ENCODE measurements around the gene CNGB1. TPM values are rescaled to one million over a fixed set of nuclear protein-coding genes. Genes with fewer than 3 reads are reported as not detected.
A peak's percentile ranks its signal among the peaks of the same experiment; 100 is the strongest.
"Not testable (repeated sequence)": the region's sequence is repeated elsewhere in the genome, so short reads cannot be mapped to it uniquely, and the experiment has no call there.

The CNGB1 gene
- total and polyA plus RNA-seq, 8 donors = 0.03 to 0.43 (median 0.05) TPM; not detected in 3

DNA sequence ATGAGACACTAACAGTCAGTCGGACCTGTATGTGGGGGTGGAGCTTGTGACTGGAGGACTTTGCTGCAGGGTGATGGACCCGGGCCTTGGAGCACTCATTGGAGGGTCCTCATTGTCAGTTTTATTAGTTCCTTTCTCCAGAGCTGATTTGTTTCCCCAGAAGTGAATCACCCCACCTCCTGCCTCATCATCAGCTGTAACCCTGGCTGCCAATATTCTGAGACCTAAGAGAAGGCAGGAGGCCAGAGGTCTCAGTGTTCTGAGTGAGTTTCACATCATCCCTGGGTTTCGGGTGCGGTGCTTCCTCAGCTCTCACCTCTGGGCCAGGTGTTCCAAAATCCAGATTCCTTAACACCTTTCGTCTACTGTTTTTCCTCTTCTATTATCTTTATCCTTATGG lies 118.7 kb downstream of the CNGB1 start:
- H3K4me3 ChIP-seq = no peak overlapping the region
- WGBS, 2 donors = 88 to 89% methylated on average over 5 of the region's 5 CpGs

DNA sequence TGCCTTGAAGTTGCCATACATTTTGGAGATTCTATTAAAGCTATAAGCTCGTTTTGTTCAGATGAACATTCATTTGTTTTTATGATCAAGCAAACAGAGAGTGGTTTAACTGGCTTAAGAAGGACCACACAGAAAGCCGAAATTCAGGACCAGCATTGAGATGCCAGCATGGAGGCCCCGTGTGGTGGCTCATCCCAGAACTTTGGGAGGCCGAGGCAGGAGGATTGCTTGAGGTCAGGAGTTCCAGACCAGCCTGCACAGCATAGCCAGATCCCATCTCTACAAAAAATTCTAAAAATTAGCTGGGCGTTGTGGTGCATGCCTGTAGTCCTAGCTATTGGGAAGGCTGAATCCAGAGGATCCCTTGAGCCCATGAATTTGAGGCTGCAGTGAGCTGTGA lies 122.7 kb downstream of the CNGB1 start:
- Histone ChIP-seq H3K36me3 (no peaks in the 10 kb centered on the region), H3K27me3 (no peaks in the 10 kb centered on the region), H3K9me3 (no peaks in the 10 kb centered on the region), H3K4me1 (peaks cover 0 to 6% (median 0%) of the 10 kb centered on the region in 3 donors), H3K27ac (no peak overlapping the region), H3K4me3 (no peak overlapping the region)
- intact Hi-C loops (cut with DNase I) = no loop called here
- DNase-seq = no peak
- TF ChIP-seq, protein P1, sequence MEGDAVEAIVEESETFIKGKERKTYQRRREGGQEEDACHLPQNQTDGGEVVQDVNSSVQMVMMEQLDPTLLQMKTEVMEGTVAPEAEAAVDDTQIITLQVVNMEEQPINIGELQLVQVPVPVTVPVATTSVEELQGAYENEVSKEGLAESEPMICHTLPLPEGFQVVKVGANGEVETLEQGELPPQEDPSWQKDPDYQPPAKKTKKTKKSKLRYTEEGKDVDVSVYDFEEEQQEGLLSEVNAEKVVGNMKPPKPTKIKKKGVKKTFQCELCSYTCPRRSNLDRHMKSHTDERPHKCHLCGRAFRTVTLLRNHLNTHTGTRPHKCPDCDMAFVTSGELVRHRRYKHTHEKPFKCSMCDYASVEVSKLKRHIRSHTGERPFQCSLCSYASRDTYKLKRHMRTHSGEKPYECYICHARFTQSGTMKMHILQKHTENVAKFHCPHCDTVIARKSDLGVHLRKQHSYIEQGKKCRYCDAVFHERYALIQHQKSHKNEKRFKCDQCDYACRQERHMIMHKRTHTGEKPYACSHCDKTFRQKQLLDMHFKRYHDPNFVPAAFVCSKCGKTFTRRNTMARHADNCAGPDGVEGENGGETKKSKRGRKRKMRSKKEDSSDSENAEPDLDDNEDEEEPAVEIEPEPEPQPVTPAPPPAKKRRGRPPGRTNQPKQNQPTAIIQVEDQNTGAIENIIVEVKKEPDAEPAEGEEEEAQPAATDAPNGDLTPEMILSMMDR (IDR thresholded peaks at IDR 0.05) = no peak
- no peak for ATAC-seq
- 94 to 97% methylated on average over 5 of the region's 5 CpGs for WGBS, 2 donors
- FAIRE-seq = no peak

More for the DNA sequence above, 118.7 kb downstream of the CNGB1 start:
- Histone ChIP-seq H3K27ac (no peak overlapping the region), H3K4me1 (no peaks in the 10 kb centered on the region), H3K36me3 (no peaks in the 10 kb centered on the region), H3K9me3 (no peaks in the 10 kb centered on the region), H3K27me3 (no peaks in the 10 kb centered on the region)
- DNase-seq (no peak), FAIRE-seq (no peak), ATAC-seq (no peak)
- intact Hi-C loops (cut with DNase I) = no loop called here
- TF ChIP-seq, protein P1 (IDR thresholded peaks at IDR 0.05) = no peak

DNA sequence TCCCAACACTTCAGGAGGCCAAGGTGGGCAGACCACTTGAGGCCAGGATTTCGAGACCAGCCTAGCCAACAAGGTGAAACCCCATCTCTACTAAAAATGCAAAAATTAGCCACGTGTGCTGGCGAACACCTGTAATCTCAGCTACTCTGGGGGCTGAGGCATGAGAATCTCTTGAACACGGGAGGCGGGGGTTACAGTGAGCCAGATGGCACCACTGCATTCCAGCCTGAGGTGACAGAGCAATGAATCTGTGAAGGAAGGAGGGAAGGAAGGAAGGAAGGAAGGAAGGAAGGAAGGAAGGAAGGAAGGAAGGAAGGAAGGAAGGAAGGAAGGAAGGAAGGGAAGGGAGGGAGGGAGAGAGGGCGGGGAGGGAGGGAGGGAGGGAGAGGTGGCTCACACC lies 124.0 kb downstream of the CNGB1 start:
- ATAC-seq; DNase-seq; H3K4me1 ChIP-seq; H3K9me3 ChIP-seq; H3K36me3 ChIP-seq; H3K4me3 ChIP-seq; FAIRE-seq; intact Hi-C loops (cut with DNase I); H3K27me3 ChIP-seq: not testable (repeated sequence)
- H3K27ac ChIP-seq = peak overlapping the region in 2 of 4 donors; percentile 57 to 64
- WGBS, 2 donors = 73 to 78% methylated on average over 5 to 6 of the region's 6 CpGs

DNA sequence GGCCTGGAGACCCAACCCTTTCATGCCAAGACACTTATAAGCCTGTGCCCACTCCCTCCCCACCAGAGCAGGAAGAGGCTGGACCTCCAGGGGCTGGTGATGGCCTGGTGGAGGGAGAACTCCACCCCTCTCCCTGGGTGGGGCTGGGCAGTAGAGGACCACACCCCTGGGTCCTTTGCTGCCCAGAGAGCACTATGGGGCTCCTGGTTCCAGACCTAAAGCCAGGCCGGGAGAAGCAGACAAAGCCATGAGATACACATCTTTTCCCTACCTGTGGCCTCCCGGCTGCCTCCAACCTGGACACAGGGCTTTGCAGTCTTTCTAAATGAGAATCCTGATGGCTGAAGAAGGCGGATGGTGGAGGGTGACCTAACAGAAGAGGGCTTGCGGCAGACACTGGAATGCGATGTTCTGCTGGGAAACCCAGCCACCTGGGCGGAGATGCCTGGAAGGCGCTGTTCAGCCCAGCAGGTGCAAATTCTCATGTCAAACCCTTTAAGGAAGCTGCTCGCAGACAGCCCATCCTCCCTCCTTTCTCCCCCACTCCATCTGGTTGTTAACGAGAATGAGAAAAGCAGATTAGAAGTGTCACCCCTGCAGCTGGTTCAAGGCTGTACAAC lies 124.7 kb downstream of the CNGB1 start:
- Histone ChIP-seq H3K36me3 (no peaks in the 10 kb centered on the region), H3K4me1 (peaks cover 0 to 6% (median 0%) of the 10 kb centered on the region in 3 donors), H3K9me3 (no peaks in the 10 kb centered on the region), H3K27me3 (no peaks in the 10 kb centered on the region), H3K27ac (peak overlapping the region in 2 of 4 donors; percentile 57 to 64), H3K4me3 (peak overlapping the region in 1 of 4 donors; percentile 32)
- ATAC-seq = peak; percentile 73 to 89 (median 85)
- no peak for FAIRE-seq
- WGBS, 2 donors = 35 to 36% methylated on average over 9 of the region's 9 CpGs
- intact Hi-C loops (cut with DNase I) = no loop called here
- peak in 5 of 6 donors; percentile 32 to 78 (median 67) for DNase-seq
- TF ChIP-seq, protein P1 (IDR thresholded peaks at IDR 0.05) = no peak

DNA sequence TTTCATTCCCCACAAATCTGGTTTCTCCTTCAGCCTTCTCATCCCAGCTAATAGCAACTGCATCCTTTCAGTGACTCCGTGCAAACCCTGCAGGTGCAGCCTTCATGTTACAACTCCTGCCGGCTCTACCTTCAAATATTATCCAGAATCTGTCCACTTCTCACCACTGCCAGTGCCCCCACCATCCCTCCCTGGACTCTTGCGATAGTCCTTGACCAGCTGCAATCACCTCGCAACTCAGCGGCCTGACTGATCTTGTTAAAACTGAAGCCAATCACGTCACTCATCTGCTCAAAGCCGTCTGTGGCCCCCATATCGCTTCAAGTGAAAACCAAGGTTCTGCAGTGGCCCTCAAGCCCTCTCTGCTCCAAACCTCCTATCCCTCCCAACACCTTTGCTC lies 125.8 kb downstream of the CNGB1 start:
- no peak for FAIRE-seq
- TF ChIP-seq, protein P1 (IDR thresholded peaks at IDR 0.05) = no peak

More for the DNA sequence above, 125.8 kb downstream of the CNGB1 start:
- intact Hi-C loops (cut with DNase I) = no loop called here
- Histone ChIP-seq H3K4me1 (peaks cover 0 to 6% (median 0%) of the 10 kb centered on the region in 3 donors), H3K9me3 (no peaks in the 10 kb centered on the region), H3K27me3 (no peaks in the 10 kb centered on the region), H3K36me3 (no peaks in the 10 kb centered on the region), H3K4me3 (no peak overlapping the region), H3K27ac (no peak overlapping the region)
- ATAC-seq = no peak
- 53 to 80% methylated on average over 8 of the region's 8 CpGs for WGBS, 2 donors
- DNase-seq = peak in 1 of 6 donors; percentile 53
